HG02973 (cell line): ENCODE data around the gene NME7.
"Not testable (repeated sequence)": the region's sequence is repeated elsewhere in the genome, so short reads cannot be mapped to it uniquely, and the experiment has no call there.

Experiments used
- ATAC-seq: cut with Tn5 transposase; IDR thresholded peaks from one replicate; pipeline ENCODE4 v1.9.1; 2021; ENCODE audit warnings: moderate library complexity; ENCODE audit not compliant: unreplicated experiment

NME7 gene

GRCh38 chr1:169345511-169345910 lies 22.1 kb downstream of the NME7 start:
- no peak for ATAC-seq

- not testable (repeated sequence) for ATAC-seq
Measured at GRCh38 chr1:169342096-169342495, 25.5 kb downstream of the NME7 start.

GRCh38 chr1:169340882-169341281 lies 26.7 kb downstream of the NME7 start:
- no peak for ATAC-seq

GRCh38 chr1:169339773-169340172 lies 27.8 kb downstream of the NME7 start:
- no peak for ATAC-seq

GRCh38 chr1:169338617-169339016 lies 29.0 kb downstream of the NME7 start:
- ATAC-seq = no peak

- not testable (repeated sequence) for ATAC-seq
Measured at GRCh38 chr1:169336947-169337715, 30.5 kb downstream of the NME7 start.

GRCh38 chr1:169334727-169335126 lies 32.9 kb downstream of the NME7 start:
- not testable (repeated sequence) for ATAC-seq

GRCh38 chr1:169330927-169331326 lies 36.7 kb downstream of the NME7 start:
- ATAC-seq = no peak

- ATAC-seq = no peak
Measured at GRCh38 chr1:169329383-169329782, 38.2 kb downstream of the NME7 start.

- no peak for ATAC-seq
Measured at GRCh38 chr1:169327875-169328274, 39.7 kb downstream of the NME7 start.

GRCh38 chr1:169326956-169327268 lies 40.7 kb downstream of the NME7 start:
- peak; percentile 99 for ATAC-seq

- peak; percentile 42 for ATAC-seq
Measured at GRCh38 chr1:169326261-169326955, 41.2 kb downstream of the NME7 start.

GRCh38 chr1:169325117-169325516 lies 42.5 kb downstream of the NME7 start:
- ATAC-seq = no peak

GRCh38 chr1:169322138-169322537 lies 45.5 kb downstream of the NME7 start:
- ATAC-seq = no peak

- no peak for ATAC-seq
Measured at GRCh38 chr1:169321539-169321938, 46.1 kb downstream of the NME7 start.

- no peak for ATAC-seq
Measured at GRCh38 chr1:169318536-169319244, 48.9 kb downstream of the NME7 start.

GRCh38 chr1:169316556-169316955 lies 51.0 kb downstream of the NME7 start:
- no peak for ATAC-seq

- peak; percentile 44 for ATAC-seq
Measured at GRCh38 chr1:169312084-169312954, 55.3 kb downstream of the NME7 start.

GRCh38 chr1:169309178-169310166 lies 58.1 kb downstream of the NME7 start:
- peak; percentile 81 for ATAC-seq
